Adrenal gland (tissue), 12 donors: ENCODE results near the gene B3GNT4. TPM values are rescaled to one million over a fixed set of nuclear protein-coding genes. Genes with fewer than 3 reads are reported as not detected.

ENCODE experiments used
- polyA plus RNA-seq, 3 donors: library from polyadenylated mRNA; stranded (reverse); fragments of 200-250 nt in 2 of 3; fragments of 350-450 nt in 1 of 3; fragmentation: Illumina TruSeq in 1 of 3; extraction: RNeasy Lipid Tissue Mini Kit (QIAGEN cat#74804) in 1 of 3; gene quantifications; one replicate each; pipeline ENCODE4 v1.2.3, GENCODE V29; 2013 to 2014
- small RNA-seq, 2 donors: library from RNA; depleted of rRNA; stranded (forward); fragments of <200 nt; gene quantifications; one replicate each; pipeline ENCODE3, GENCODE V24; 2016
- total RNA-seq, 9 donors: library from RNA; depleted of rRNA in 4 of 9; stranded (reverse); fragments of >200 nt in 4 of 9; fragments of 120-200 nt in 1 of 9; fragmentation: NEBNext Ultra II Directional in 1 of 9; extraction: Animal tissue kit (Norgen Biotek cat#: 25700) in 1 of 9; gene quantifications; one replicate each; pipeline versions ENCODE4 v1.1.0 to v1.2.4, GENCODE V29; 2013 to 2023
- donor health status: healthy with polysubstance abuse.
- donor health status: Bipolar disorder and iron deficiency.
- donor health status: DM: yes; HTN: yes; CAD: no.
- donor health status: DM: no; HTN: no; CAD: no.
- donor health status: DM: no; HTN: no; CAD: no.
- donor health status: DM: yes; HTN: yes; CAD: no.

The B3GNT4 gene
- total and polyA plus RNA-seq, 12 donors = 0.17 to 4.0 (median 1.0) TPM; not detected in 5

Small RNA genes within 50 kb of the gene (small RNA-seq; reads per million reads assigned to genes)
- gene DIABLO = 0.08 to 0.12 reads per million in 2 donors

Other genes starting within 250 kb of the B3GNT4 start
- 10 to 100 TPM in 1 of 9 donors, 1 to 10 TPM in 8; 3.9 to 11.5 (median 5.2) TPM for gene BCL7A, start 181.8 kb upstream of the B3GNT4 start, total RNA-seq
- gene BCL7A, start 181.8 kb upstream of the B3GNT4 start, polyA plus RNA-seq = 1 to 10 TPM; 1.6 to 4.6 (median 2.3) TPM
- gene MLXIP, start 125.0 kb upstream of the B3GNT4 start, total RNA-seq = 10 to 100 TPM; 13.7 to 79.1 (median 42.2) TPM
- 10 to 100 TPM; 29.1 to 98.1 (median 29.3) TPM for gene MLXIP, start 125.0 kb upstream of the B3GNT4 start, polyA plus RNA-seq
- not detected for gene IL31, start 29.5 kb upstream of the B3GNT4 start, total RNA-seq
- gene IL31, start 29.5 kb upstream of the B3GNT4 start, polyA plus RNA-seq = not detected
- 1 to 10 TPM in 6 of 9 donors, under 1 TPM in 3; 0.17 to 4.5 (median 1.2) TPM for gene LRRC43, start 20.6 kb upstream of the B3GNT4 start, total RNA-seq
- 1 to 10 TPM in 2 of 3 donors, under 1 TPM in 1; 0.26 to 1.1 (median 1.1) TPM for gene LRRC43, start 20.6 kb upstream of the B3GNT4 start, polyA plus RNA-seq
- gene DIABLO, start 22.3 kb downstream of the B3GNT4 start, total RNA-seq = 10 to 100 TPM; 40.2 to 95.3 (median 50.1) TPM
- gene DIABLO, start 22.3 kb downstream of the B3GNT4 start, polyA plus RNA-seq = 100 to 1,000 TPM in 1 of 3 donors, 10 to 100 TPM in 2; 55.6 to 100 (median 84.1) TPM
- gene VPS33A, start 62.8 kb downstream of the B3GNT4 start, total RNA-seq = 10 to 100 TPM; 15.2 to 35.3 (median 22.8) TPM
- gene VPS33A, start 62.8 kb downstream of the B3GNT4 start, polyA plus RNA-seq = 10 to 100 TPM in 2 of 3 donors, 1 to 10 TPM in 1; 9.7 to 28.3 (median 10.1) TPM
- gene CLIP1, start 219.0 kb downstream of the B3GNT4 start, total RNA-seq = 100 to 1,000 TPM in 3 of 9 donors, 10 to 100 TPM in 6; 50.8 to 134 (median 92.5) TPM
- gene CLIP1, start 219.0 kb downstream of the B3GNT4 start, polyA plus RNA-seq = 100 to 1,000 TPM in 1 of 3 donors, 10 to 100 TPM in 2; 22.8 to 112 (median 41.0) TPM